T-helper 9 cell (primary cell): ENCODE data around the gene GHITM.

Experiments
- DNase-seq: peaks from one replicate; pipeline ENCODE4 v3.0.0-alpha.2; 2020

The GHITM gene

DNA sequence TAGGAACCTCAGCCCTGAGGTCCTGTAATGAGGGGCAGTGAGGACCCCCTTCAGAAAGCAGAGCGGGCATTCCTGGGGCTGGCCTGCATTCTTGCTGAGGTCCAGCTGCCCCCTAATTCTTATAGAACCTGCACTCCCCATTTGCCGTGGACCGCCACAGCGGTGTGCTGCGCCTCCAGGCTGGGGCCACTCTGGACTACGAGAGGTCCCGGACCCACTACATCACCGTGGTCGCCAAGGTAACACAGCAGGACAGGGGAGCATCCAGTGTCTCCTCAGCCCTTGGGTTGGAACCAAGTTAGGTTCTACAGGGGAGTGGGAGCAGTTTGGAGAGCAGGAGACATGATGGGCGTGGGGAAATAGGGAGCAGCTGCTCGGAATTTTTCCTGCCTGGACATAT lies 62.4 kb downstream of the GHITM start:
- no peak for DNase-seq

DNA sequence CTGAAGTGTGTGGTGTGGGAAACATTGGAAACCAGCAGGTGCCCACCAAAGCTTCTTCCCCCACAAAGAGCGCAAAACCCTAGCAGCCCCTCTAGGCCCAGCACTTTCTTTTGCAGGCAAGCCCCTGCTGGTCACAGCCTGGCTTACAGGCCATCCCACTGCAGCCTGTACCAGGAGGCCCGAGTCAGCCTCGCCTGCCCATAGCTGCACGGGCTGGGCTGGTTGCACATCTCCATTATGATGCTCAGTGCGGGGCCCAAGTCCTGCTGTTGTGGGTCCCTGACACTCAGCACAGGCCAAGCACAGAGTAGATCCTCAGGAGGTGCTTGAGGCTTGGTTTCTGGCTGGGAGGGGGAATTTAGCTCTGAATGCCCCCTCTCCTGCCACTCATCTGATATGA lies 63.0 kb downstream of the GHITM start:
- no peak for DNase-seq
